Measurements from ENCODE around the gene GP1BB.

The GP1BB gene

DNA sequence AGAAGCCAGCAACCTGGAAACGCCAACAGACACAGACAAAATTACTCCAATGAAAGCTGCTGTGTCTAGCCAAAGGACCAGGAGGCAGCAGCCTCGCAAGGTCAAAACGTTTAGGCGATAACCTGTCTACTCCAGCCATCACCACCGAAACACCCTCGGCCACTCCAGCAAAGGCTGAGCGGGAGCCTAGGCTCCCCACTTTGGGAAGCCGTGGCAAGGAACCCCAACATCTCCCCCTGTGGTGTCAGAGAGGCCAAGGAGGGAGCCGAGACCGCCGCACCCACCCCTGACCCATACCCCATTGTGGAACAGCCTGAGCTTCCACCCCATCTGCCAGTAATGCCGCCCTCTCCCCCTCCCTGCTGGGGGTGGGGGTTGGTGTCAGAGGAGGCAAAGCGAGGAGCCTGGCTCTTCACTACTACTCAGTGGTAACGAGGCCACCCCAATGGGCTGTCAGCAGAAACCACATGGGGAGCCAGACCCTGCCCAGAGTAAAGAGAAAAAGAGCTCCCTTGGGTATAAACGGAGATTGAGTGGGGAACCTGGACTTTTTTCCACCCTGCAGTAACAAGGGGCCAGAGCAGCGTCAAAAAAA is 43.0 kb upstream of the GP1BB start:
- Histone ChIP-seq H3K27ac (replicated peaks; ENCODE audit: low read length) (no peak overlapping the region), H3K4me1 (ENCODE audit: control insufficient read depth in 2 of 2, insufficient read depth in 1 of 2, low read depth in 1 of 2, low read length in 2 of 2) (peaks cover 6% of the 10 kb centered on the region in 2 donors), H2AK5ac (ENCODE audit: low read depth, low read length) (peak overlapping the region; percentile 74), H3K9ac (ENCODE audit: low read depth, low read length, poor library complexity) (no peak overlapping the region), H2AFZ (ENCODE audit: low read length) (no peak overlapping the region), H3K27me3 (ENCODE audit: control insufficient read depth in 3 of 3, insufficient read depth in 3 of 3, low read depth in 1 of 3, low read length in 3 of 3) (no peaks in the 10 kb centered on the region), H3K4me2 (ENCODE audit: insufficient read depth, low read length, poor library complexity, severe bottlenecking) (no peak overlapping the region), H2BK120ac (ENCODE audit: low read depth, low read length) (no peak overlapping the region), H3K79me1 (ENCODE audit: low read depth, low read length) (no peaks in the 10 kb centered on the region), H3K23ac (ENCODE audit: low read depth, low read length, poor library complexity) (peak overlapping the region; percentile 62), H3K9me3 (replicated peaks in 1 of 2; ENCODE audit: control insufficient read depth in 2 of 2, insufficient read depth in 1 of 2, low read depth in 1 of 2, low read length in 2 of 2) (no peaks in the 10 kb centered on the region), H3K18ac (ENCODE audit: low read length) (peak overlapping the region; percentile 48), H3K14ac (ENCODE audit: low read length) (no peak overlapping the region), H2BK15ac (ENCODE audit: low read length) (peak overlapping the region; percentile 76), H3K4ac (ENCODE audit: low read length) (no peak overlapping the region), H4K8ac (ENCODE audit: low read depth, low read length) (no peak overlapping the region), H2BK5ac (ENCODE audit: low read length) (no peak overlapping the region), H2BK12ac (ENCODE audit: low read length) (peak overlapping the region; percentile 76), H3K4me3 (ENCODE audit: low read length in 2 of 2) (no peak overlapping the region), H3K36me3 (replicated peaks in 1 of 2; ENCODE audit: control insufficient read depth in 2 of 2, insufficient read depth in 2 of 2, low read length in 2 of 2) (no peaks in the 10 kb centered on the region), H4K91ac (ENCODE audit: low read depth, low read length, poor library complexity) (no peak overlapping the region)
- no peak for DNase-seq (ENCODE audit: low spot score)
- WGBS, 2 donors (ENCODE audit: extremely low coverage in 2 of 2, insufficient read length in 2 of 2, insufficient replicate concordance in 1 of 2): no CpG with 5 or more reads among the region's 16 CpGs

DNA sequence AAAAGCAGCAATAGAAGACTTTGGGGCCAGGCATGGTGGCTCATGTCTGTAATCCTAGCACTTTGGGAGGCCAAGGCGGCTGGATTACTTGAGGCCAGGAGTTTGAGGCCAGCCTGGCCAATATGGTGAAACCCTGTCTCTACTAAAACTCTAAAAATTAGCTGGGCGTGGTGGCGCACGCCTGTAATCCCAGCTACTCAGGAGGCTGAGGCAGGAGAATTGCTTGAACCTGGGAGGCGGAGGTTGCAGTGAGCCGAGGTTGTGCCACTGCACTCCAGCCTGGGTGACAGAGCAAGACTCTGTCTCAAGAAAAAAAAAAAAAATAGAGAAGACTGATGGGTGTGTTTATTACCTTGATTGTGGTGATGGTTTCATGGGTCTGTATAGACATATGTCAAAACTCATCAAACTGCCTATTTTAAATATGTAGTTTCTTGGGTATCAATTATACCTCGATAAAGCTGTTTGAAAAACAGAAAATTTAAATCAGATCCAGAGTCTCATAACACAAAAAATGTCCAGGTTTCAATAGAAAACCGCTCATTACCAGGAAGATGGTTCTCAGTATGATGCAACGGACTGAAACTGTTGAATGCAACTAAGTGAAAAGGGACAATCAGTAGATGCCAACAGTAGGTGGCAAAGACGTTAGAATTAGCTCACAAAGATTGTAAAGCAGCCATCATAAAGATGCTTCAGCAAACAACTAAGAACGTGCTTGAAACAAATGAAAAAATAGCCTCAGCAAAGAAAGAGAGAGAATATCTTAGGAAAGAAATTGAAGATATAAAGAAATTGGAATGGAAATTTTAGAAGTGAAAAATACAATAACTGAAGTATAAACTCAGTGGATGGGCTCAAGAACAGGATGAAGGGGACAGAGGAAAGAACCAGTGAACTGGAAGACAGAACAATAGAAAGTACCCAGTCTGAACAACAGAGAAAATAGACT is 42.2 kb upstream of the GP1BB start:
- no peak overlapping the region for H3K9ac ChIP-seq (ENCODE audit: low read depth, low read length, poor library complexity)
- H3K27ac ChIP-seq (replicated peaks; ENCODE audit: low read length): no peak overlapping the region
- no CpG with 5 or more reads among the region's 11 CpGs for WGBS, 2 donors (ENCODE audit: extremely low coverage in 2 of 2, insufficient read length in 2 of 2, insufficient replicate concordance in 1 of 2)
- no peak overlapping the region for H2BK120ac ChIP-seq (ENCODE audit: low read depth, low read length)
- peak overlapping the region; percentile 74 for H2AK5ac ChIP-seq (ENCODE audit: low read depth, low read length)
- H3K18ac ChIP-seq (ENCODE audit: low read length): no peak overlapping the region
- no peak overlapping the region for H2AFZ ChIP-seq (ENCODE audit: low read length)
- no peak overlapping the region for H4K8ac ChIP-seq (ENCODE audit: low read depth, low read length)
- H3K4ac ChIP-seq (ENCODE audit: low read length): no peak overlapping the region
- no peaks in the 10 kb centered on the region for H3K36me3 ChIP-seq (replicated peaks in 1 of 2; ENCODE audit: control insufficient read depth in 2 of 2, insufficient read depth in 2 of 2, low read length in 2 of 2)
- no peak overlapping the region for H2BK5ac ChIP-seq (ENCODE audit: low read length)
- no peaks in the 10 kb centered on the region for H3K27me3 ChIP-seq (ENCODE audit: control insufficient read depth in 3 of 3, insufficient read depth in 3 of 3, low read depth in 1 of 3, low read length in 3 of 3)
- H3K4me2 ChIP-seq (ENCODE audit: insufficient read depth, low read length, poor library complexity, severe bottlenecking): no peak overlapping the region
- no peak overlapping the region for H4K91ac ChIP-seq (ENCODE audit: low read depth, low read length, poor library complexity)
- H2BK12ac ChIP-seq (ENCODE audit: low read length): no peak overlapping the region
- no peaks in the 10 kb centered on the region for H3K9me3 ChIP-seq (replicated peaks in 1 of 2; ENCODE audit: control insufficient read depth in 2 of 2, insufficient read depth in 1 of 2, low read depth in 1 of 2, low read length in 2 of 2)
- no peaks in the 10 kb centered on the region for H3K79me1 ChIP-seq (ENCODE audit: low read depth, low read length)
- H2BK15ac ChIP-seq (ENCODE audit: low read length): no peak overlapping the region
- peaks cover 6% of the 10 kb centered on the region in 2 donors for H3K4me1 ChIP-seq (ENCODE audit: control insufficient read depth in 2 of 2, insufficient read depth in 1 of 2, low read depth in 1 of 2, low read length in 2 of 2)
- DNase-seq (ENCODE audit: low spot score): no peak
- H3K14ac ChIP-seq (ENCODE audit: low read length): no peak overlapping the region
- H3K23ac ChIP-seq (ENCODE audit: low read depth, low read length, poor library complexity): no peak overlapping the region
- no peak overlapping the region for H3K4me3 ChIP-seq (ENCODE audit: low read length in 2 of 2)

DNA sequence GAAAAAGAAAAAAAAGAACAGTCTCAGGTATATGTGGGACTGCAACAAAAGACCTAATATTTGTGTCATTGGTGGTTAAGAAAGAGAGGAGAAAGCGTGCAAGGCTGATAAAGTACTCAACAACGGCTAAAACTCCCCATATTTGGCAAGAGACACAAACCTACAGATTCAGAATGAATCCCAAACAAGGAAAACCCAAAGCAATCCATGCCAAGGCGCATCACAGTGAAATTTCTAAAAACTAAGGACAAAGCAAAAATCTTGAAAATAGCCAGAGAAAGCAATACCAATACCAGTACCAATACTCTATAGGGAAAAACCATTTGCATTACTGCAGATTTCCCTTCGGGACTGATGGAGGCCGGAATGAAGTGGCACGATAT is 41.5 kb upstream of the GP1BB start:
- H2BK120ac ChIP-seq (ENCODE audit: low read depth, low read length): no peak overlapping the region
- no peak for DNase-seq (ENCODE audit: low spot score)
- no peak overlapping the region for H3K4me3 ChIP-seq (ENCODE audit: low read length in 2 of 2)
- no peak overlapping the region for H3K18ac ChIP-seq (ENCODE audit: low read length)
- no peak overlapping the region for H4K91ac ChIP-seq (ENCODE audit: low read depth, low read length, poor library complexity)
- H3K27me3 ChIP-seq (ENCODE audit: control insufficient read depth in 3 of 3, insufficient read depth in 3 of 3, low read depth in 1 of 3, low read length in 3 of 3): no peaks in the 10 kb centered on the region
- H2BK5ac ChIP-seq (ENCODE audit: low read length): no peak overlapping the region
- H3K79me1 ChIP-seq (ENCODE audit: low read depth, low read length): no peaks in the 10 kb centered on the region
- H3K9ac ChIP-seq (ENCODE audit: low read depth, low read length, poor library complexity): no peak overlapping the region
- H2BK15ac ChIP-seq (ENCODE audit: low read length): no peak overlapping the region
- H3K4me2 ChIP-seq (ENCODE audit: insufficient read depth, low read length, poor library complexity, severe bottlenecking): no peak overlapping the region
- no peak overlapping the region for H4K8ac ChIP-seq (ENCODE audit: low read depth, low read length)
- H3K9me3 ChIP-seq (replicated peaks in 1 of 2; ENCODE audit: control insufficient read depth in 2 of 2, insufficient read depth in 1 of 2, low read depth in 1 of 2, low read length in 2 of 2): no peaks in the 10 kb centered on the region
- no peak overlapping the region for H3K14ac ChIP-seq (ENCODE audit: low read length)
- H3K36me3 ChIP-seq (replicated peaks in 1 of 2; ENCODE audit: control insufficient read depth in 2 of 2, insufficient read depth in 2 of 2, low read length in 2 of 2): no peaks in the 10 kb centered on the region
- H2BK12ac ChIP-seq (ENCODE audit: low read length): no peak overlapping the region
- H3K4ac ChIP-seq (ENCODE audit: low read length): no peak overlapping the region
- no CpG with 5 or more reads among the region's 6 CpGs for WGBS, 2 donors (ENCODE audit: extremely low coverage in 2 of 2, insufficient read length in 2 of 2, insufficient replicate concordance in 1 of 2)
- H2AK5ac ChIP-seq (ENCODE audit: low read depth, low read length): no peak overlapping the region
- H3K23ac ChIP-seq (ENCODE audit: low read depth, low read length, poor library complexity): no peak overlapping the region
- H3K27ac ChIP-seq (replicated peaks; ENCODE audit: low read length): no peak overlapping the region
- H2AFZ ChIP-seq (ENCODE audit: low read length): no peak overlapping the region
- H3K4me1 ChIP-seq (ENCODE audit: control insufficient read depth in 2 of 2, insufficient read depth in 1 of 2, low read depth in 1 of 2, low read length in 2 of 2): peaks cover 6% of the 10 kb centered on the region in 2 donors

DNA sequence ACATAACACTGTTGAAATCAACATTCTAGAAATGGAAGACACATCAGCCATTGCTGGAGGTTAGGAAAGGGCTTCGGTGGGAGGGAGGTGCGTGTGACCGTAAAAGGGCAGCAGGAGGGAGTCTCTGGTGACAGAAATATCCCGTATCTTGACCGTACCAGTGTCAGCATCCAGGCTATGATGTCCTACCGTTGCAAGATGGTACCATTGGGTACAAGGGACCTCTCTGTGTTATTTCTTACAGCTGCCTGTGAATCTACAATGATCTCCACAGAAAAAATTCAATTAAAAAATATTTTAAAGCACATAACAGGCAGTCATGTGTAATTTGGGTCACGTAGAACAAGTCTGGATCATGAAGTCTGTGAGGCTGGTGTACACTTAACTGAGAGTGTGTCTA is 36.4 kb upstream of the GP1BB start:
- no peak for DNase-seq (ENCODE audit: low spot score)
- H4K91ac ChIP-seq (ENCODE audit: low read depth, low read length, poor library complexity): no peak overlapping the region
- H3K18ac ChIP-seq (ENCODE audit: low read length): no peak overlapping the region

More for the DNA sequence above, 36.4 kb upstream of the GP1BB start:
- no peak overlapping the region for H2AFZ ChIP-seq (ENCODE audit: low read length)
- no peak overlapping the region for H3K14ac ChIP-seq (ENCODE audit: low read length)
- no peak overlapping the region for H4K8ac ChIP-seq (ENCODE audit: low read depth, low read length)
- no peak overlapping the region for H3K4ac ChIP-seq (ENCODE audit: low read length)
- H3K4me2 ChIP-seq (ENCODE audit: insufficient read depth, low read length, poor library complexity, severe bottlenecking): no peak overlapping the region
- WGBS, 2 donors (ENCODE audit: extremely low coverage in 2 of 2, insufficient read length in 2 of 2, insufficient replicate concordance in 1 of 2): no CpG with 5 or more reads among the region's 7 CpGs
- H2BK120ac ChIP-seq (ENCODE audit: low read depth, low read length): no peak overlapping the region
- no peak overlapping the region for H2BK5ac ChIP-seq (ENCODE audit: low read length)
- H3K27me3 ChIP-seq (ENCODE audit: control insufficient read depth in 3 of 3, insufficient read depth in 3 of 3, low read depth in 1 of 3, low read length in 3 of 3): peaks cover 0 to 36% (median 0%) of the 10 kb centered on the region in 3 experiments
- H3K4me1 ChIP-seq (ENCODE audit: control insufficient read depth in 2 of 2, insufficient read depth in 1 of 2, low read depth in 1 of 2, low read length in 2 of 2): peaks cover 0 to 8% of the 10 kb centered on the region in 2 donors
- no peak overlapping the region for H3K4me3 ChIP-seq (ENCODE audit: low read length in 2 of 2)
- no peak overlapping the region for H3K27ac ChIP-seq (replicated peaks; ENCODE audit: low read length)
- H2BK12ac ChIP-seq (ENCODE audit: low read length): no peak overlapping the region
- no peaks in the 10 kb centered on the region for H3K36me3 ChIP-seq (replicated peaks in 1 of 2; ENCODE audit: control insufficient read depth in 2 of 2, insufficient read depth in 2 of 2, low read length in 2 of 2)
- no peak overlapping the region for H3K9ac ChIP-seq (ENCODE audit: low read depth, low read length, poor library complexity)
- H3K9me3 ChIP-seq (replicated peaks in 1 of 2; ENCODE audit: control insufficient read depth in 2 of 2, insufficient read depth in 1 of 2, low read depth in 1 of 2, low read length in 2 of 2): no peaks in the 10 kb centered on the region
- no peak overlapping the region for H2AK5ac ChIP-seq (ENCODE audit: low read depth, low read length)
- no peak overlapping the region for H3K23ac ChIP-seq (ENCODE audit: low read depth, low read length, poor library complexity)
- H3K79me1 ChIP-seq (ENCODE audit: low read depth, low read length): no peaks in the 10 kb centered on the region
- no peak overlapping the region for H2BK15ac ChIP-seq (ENCODE audit: low read length)
